ENCODE data around the gene SRCIN1.

Gene SRCIN1

DNA sequence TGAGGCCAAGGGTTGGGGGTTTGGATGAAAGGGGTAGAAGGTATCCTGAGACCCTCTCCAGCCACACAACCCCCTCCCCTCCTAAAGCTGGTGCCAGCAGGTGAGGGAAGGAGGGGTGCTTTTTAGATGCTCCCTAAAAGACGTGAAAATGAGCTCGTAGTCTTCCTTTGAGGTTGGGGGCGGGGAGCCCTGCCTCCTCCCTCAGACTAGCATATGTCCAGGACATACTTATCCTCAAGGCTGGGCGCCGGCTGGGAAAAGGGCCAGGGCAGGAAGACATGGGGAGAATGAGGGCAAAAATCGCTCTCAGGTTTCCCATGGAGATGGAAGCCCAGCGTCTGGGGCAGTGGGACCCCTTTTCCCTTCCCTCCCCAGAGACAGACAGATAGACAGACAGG is 26.7 kb downstream of the SRCIN1 start:
- no peak for DNase-seq

DNA sequence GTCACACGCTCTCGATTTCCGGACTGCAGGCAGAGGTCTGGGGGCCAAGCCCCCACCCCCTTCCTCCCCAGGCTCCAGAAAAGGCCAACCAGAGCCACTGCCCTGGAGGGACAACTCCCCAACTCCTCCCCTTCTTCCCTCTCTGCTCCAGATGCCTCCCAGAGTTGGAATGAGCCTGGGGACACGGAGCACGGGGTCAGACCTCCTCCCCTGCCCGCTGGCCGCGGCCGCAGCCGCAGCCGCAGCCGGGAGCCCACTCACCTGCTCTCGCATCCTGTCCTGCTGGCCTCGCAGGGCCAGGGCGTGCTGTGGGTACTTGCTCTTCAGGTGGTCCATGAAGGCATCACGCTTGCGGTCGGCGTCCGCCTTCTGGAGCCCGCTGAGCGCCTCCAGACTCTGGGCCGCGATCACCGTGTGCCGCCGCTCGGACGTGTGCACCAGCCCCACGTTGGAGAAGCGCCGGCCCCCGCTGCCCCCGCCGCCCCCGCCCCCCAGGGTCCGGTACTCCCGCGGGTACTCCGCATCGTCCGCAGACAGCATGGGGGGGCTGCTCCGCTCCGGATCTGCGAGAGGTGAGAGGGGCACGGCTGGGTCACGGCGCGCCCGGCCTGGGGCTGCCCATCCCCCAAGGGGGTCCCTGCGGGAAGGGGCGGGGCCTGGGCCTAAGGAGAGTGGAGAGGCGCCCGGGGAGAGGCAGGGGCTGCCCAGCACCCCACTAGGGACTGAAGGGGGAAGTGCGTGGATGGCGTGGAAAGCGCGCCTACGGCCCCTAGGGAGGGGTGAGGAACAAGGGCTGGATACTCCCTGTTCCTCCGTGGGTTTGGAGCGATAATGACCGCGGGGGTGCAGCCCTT is 27.3 kb downstream of the SRCIN1 start:
- no peak for DNase-seq

DNA sequence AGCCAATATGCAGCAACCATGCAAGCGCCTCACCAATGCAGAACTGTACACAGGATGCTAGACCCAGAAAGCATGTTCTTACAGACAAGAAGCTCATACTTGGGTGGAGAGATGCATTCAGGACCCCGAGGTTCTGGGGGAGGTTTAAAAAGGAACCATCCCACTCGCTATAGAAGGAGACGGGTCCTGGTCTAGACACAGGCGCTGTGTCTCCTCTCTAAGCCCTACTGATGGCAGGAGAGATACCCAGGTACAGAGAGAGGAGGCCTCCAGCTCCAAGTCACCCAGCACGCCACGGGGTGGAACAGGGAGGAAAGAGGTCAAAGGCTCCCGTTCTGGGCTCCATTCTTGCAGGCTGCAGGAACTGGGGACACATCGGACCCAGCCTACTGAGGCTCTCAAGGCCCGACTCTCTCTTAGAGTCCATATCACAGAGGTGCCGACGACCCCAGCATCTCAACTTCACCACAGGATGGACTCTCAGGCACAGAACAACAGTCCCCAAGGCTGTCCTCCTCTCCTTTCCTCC is 28.0 kb downstream of the SRCIN1 start:
- no peak for DNase-seq

DNA sequence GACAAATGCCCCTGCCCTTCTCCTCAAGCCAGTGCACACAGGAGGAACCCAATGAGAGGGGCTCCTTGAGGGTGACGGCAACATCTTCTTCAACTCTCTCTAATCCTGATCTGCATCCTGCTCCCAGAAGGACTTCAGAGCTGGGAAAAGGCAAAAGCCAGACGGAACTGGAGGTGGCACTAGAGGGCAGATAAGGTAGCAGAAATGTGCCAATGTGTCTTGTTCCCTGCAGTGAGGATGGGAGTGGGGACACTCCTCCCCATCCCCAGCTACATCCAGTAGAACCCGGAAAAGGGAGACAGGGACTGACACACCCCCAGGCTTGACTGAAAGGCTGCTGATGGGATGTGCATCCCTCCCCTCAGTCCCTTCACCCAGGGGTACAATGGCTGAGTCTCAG is 28.5 kb downstream of the SRCIN1 start:
- DNase-seq, result no peak

DNA sequence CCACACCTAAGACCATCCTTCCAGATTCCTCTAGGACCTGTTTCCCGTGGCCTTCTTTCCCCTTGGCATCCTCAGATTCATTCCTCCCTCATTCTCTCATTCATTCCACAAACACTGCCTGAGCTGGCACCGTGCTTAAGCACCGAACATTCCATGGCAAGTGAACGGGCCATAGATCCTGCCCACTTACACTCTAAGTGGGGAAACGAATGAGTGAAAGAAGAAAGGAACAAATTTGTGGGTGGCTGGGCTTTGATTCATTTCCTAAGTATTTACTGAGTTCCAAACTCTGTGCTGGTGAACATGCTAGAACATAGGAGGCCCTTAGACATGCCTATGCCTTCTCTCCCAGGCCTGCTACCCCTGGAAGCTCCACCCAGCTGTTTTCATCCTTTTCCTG is 30.0 kb downstream of the SRCIN1 start:
- DNase-seq, result no peak

DNA sequence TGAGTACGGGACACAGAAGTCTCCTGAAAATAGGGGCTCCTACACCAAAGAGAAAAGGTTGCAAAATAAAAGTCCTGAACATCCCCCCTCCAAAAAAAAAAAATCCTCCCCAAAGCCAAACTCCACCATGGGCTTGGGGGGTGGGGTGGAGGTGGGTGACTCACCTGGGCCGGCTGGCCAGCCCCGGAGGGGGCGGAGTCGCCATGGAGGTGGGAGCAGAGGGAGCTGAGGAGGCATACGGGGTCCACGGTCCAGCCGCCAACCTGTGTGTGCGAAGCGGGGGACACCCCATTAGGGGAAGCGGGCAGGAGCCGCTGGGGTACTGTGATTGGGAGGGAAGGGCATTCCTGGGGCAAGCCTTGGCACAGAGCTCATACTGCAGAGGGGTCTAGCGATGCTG is 31.0 kb downstream of the SRCIN1 start:
- no peak for DNase-seq

DNA sequence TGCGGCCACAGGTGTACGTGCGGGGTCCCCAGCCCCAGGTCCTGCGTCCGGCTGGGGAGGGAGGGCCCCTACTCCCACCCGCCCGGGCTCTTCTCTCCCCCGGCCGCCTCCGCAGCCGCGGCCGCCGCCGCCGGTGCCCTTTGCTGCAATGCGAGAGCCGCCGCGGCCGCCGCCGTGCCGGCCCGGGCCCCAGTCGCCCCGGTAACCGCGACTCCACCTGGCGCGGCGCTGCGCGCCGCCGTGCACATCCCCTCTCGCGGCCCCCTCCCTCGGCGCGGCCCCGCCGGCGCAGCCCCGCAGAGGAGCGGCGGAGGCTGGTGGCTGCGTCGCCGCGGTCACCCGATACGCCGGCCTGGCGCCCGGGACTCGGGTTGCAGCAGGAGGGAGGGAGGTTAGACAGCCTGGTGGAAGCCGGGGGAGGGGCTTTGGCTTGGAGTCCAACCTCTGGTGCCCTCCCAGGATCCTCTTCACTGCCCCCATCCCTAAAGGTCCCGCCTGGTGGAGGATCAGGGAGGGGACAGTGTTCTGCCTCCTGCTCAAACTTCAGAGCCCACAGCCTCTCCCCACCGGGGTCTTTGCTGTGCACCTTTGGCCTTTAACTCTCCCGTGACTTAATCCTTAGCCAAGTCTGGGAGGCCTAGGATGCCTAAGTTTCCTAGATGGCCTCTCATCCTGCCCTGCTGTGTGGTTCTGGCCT is 32.9 kb downstream of the SRCIN1 start:
- DNase-seq, result no peak

DNA sequence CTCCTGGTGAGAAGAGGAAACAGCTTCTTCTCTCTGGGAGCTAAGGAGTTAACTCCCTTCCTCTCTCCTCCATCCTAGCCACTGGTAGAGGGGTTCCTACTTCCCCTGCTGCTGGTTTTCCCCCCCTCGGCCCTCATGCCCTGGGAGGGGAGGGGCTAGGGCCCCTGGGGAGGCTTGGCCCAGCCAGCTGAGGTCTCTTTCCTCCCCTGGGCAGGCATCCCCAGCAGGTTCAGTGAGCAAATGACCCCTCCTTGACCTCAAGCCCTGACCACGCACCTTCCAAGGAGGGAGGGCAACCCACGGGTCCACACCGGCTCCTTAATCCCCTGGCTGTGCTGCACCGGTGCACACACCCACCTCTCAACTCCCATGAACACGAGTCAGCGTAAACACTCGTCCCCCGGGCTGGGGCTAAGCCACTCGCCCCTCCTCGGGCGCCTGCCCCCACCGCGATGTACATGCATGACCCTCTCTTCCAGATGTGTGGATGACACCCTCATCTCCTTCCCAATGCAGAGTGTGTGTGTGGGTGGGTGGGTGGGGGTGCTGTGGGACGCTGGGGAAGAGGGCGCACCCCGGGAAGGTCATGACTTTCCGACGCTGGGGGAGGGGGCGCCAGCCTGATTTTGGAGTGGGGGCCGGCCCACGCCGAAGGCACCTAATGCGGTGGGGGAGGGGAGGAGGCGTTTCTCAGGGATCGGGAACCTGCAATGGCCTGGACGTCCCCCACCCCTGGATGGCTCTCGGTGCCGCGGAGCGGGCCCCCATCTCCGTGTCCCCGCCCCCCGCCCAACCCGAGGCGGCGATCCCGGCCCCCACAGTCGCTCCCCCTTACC is 33.7 kb downstream of the SRCIN1 start:
- no peak for DNase-seq

DNA sequence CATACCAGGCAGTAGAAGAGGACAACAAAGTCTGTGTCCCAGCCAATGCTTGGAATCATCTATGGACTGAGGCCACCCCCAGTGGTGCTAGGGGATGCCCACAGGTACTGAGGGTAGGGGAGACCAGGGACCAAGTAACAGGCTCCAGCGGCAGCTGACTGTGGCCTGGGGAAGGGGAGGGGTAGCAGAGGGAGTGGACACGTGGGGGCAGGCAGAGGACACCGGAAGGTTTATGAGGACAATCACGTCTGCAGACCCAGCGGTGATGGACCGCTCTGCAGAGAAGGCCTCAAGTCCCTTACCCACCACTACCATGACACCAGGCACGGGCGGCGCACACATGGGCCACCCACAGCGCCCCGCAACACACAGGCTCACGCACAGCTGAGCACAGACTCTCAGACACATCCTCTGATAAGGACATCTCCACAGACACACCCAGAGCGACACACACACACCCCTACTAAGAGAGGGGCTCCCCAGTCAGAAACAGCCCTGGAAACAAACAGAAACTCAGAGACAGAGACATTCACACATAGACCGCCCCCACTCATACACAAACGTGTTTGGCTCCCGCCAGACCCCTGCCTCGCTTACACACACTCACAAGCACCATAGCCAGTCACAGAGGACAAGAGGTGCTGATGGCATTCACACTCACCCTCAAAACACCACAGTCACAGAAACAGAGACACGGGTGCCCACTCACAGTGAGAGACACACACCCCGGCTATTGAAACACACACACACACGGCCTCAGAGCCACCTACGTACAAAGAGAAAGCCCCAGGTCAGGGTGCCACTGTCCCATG is 35.8 kb downstream of the SRCIN1 start:
- no peak for DNase-seq

DNA sequence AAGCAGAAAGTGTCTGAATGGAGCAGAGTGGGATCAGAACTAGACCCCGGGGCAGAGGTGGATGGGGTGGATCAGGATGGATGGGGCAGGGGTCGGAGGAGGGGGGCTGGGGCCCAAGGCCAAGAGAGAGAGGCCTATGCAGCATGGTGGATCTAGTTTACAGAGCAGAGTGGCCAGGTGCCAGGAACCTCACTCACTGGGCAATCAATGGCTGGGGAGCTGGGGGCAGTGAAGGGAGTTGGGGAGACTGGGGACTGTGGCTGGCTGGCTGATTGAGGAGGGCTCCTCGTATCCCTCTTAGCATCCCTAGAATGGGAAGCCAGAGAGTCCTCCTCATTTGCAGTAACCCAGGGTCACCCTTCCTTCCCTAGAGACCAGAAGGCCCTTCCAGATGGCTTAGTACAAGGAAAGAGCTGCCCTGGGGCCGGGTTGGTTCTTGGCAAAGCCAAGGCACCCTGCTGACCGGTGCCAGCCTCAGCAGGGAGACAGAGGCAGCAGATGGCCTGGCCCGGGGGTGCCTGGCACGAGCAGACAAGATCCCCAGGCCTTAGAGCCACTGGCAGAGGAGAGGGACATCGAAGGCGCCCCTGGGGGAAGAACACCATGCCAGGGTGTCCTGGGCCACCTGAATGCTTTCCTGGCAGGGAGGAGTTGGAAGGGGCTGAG is 36.8 kb downstream of the SRCIN1 start:
- no peak for DNase-seq

DNA sequence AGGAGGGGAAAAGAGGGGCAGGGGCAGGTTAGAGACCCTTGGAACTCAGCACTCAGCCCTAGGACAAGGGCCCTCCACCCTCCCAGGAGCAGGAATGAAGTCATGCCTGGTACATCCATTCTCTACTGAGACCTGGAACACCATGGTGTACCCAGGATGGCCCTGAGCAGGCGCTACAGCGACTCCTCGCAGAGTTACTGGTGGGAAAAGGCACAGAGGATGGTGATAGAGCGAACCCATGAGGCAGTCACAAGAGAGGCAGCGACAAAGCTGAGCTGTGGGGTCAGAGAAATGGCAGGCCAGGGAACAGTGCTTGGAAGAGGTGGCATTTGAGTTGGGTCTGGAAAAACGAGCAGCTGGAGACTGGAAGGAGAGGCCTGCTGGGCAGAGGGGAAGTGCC is 37.5 kb downstream of the SRCIN1 start:
- no peak for DNase-seq

DNA sequence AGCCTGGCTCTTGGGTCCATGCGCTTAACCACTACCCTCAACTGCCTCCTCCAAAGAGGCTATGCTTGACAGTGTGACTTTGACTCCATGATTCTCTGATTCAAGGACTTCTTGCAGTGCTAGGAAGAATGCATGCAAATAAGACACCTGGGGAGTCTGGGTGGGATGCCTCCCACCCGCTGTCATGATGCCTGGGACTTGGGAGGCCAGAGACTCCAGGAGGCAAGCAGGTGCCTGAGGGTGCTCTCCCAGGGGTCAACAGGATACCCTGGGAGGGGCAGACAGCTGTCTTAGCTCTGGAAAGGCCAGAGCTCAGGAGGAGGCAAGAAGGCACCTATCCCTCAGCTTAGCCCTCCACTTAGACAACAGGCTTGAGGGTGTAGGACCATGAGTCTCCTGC is 38.4 kb downstream of the SRCIN1 start:
- no peak for DNase-seq

DNA sequence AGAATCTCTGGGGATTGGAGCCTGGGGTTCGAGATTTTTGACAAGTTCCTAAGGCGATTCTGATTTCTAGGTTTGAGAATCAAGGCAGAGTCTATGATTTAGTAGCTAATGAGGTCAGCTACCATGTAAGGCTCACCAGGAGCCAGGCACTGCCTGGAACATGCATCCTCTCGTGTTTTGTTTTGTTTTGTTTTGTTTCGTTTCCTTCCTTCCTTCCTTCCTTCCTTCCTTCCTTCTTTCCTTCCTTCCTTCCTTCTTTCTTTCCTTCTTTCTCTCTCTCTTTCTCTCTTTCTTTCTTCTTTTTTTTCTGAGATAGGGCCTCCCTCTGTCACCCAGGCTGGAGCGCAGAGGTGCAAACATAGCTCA is 39.1 kb downstream of the SRCIN1 start:
- DNase-seq, result no peak

DNA sequence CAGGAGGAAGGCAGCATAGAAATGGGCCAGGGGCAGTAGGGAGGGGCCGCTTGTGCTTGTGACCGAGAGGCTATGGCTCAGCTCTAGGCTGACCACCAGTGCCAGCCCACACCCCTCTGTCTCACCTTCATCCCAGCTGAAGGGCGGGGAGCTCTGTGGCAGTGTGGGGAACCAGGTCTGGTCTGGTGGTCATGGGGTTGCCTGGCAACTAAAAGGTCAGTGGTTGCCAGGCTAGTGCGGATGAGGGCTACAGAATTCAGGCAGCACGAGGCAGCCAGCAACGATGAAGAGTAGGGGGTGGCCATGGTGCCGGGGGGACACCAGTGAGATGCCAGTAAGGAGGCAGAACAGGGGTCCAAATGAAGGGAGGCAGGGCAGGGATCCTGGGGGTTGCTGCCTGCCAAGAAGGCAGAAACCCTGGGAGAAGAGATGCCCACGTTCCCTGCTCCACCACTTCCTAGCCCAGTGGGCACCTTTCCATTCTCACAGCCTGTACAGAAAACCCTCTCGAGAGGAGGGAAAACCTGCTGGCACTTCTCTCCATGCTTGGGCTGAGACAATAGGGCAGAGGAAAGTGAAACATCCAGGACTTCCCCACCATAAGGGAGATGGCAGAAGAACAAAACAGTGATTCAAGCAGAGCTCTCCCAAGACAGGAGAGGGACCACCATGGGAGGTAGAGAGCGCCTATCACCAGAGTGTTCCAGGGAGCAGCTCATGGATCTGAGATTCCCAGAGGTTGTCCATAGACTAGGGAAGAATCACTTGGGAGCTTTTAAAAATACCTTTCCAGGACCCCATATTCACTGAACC is 39.7 kb downstream of the SRCIN1 start:
- no peak for DNase-seq

DNA sequence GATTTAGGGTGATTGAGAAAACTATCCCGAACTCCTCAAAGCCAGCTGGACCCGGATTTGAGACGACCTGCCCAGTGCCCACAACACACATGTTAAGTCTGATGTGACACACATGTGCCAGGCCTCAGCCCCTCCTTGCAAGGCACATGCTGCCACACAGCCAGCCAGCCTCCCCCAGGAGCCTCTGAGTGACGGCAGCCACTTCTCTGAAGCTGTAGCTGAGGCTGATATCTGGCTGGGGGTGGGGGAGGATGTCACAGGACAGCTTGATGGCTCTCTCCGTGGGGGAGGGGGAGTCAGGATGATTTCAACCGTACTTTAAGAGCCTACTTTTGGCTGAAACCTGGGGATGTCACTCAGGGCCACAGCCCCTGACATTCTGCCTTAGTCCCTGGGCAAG is 40.9 kb downstream of the SRCIN1 start:
- DNase-seq, result no peak

DNA sequence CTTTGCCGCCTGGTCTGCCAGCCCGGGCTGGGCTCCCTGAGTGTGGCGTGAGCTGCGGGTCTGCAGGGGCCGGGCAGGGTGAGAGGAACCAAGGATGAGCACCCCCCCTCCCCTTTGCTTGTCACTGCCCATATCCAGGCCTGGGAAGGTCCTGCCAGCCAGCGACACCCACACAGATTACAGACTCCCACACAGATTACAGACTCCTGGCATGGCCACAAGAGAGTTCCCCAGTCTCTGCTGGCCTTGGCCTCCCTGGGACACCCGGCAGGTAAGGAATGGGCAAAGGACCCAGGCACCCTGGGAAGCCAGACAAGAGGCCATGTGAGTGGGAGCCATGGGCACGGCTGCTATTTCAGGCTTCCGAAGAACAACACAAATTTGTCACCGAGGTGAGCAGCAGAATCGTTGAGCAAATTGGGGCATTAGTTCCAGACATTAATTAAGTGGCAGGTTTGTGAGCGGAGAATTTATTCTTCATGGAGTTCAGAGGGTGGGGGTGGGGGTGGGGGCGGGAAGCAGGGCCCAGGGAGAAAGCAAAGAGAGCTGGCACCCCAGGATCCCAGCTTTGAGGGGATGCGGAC is 41.4 kb downstream of the SRCIN1 start:
- DNase-seq, result no peak

DNA sequence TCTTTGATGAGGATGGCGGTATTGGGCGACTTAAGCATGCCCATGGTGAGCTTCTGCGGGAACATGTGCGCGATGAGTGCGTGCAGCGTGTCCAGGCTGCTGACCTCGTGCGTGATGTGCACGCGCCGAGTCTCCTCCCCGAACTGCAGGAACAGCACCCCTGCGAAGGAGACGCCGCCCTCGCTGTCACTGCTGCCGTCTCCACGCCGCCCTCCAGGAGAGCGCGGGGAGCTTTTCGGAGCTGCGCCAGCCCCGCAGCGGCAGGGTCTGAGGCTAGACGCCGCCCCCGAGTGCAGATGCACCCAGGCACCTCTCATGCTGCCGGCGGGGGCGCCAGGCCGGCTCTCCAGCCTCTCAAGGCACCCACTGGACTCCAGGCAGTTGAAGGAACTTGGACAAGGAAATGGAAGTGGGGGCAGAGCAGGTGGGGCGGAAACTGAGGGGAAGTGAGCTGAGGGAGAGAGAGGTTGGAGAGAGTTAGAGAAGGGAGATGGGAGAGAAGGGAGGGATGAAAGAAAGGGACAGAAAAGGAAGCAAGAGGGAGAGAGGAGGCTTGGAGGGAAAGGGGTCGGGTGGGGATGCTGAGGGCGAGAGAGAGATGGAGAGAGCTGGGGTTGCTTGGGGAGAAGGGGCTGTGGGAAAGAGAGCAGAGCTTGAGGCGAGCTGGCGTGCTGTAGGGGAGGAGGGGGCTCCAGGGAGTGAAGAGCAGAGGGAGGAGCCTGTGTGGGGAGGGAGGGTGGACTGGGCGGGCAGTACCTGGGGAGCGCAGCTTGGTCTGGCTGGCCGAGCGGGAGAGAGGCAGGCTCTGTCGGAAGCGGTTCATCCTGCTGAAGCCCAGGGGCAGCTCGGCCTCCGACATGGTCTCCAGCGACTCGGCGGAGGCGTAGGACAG is 42.1 kb downstream of the SRCIN1 start:
- DNase-seq, result no peak

DNA sequence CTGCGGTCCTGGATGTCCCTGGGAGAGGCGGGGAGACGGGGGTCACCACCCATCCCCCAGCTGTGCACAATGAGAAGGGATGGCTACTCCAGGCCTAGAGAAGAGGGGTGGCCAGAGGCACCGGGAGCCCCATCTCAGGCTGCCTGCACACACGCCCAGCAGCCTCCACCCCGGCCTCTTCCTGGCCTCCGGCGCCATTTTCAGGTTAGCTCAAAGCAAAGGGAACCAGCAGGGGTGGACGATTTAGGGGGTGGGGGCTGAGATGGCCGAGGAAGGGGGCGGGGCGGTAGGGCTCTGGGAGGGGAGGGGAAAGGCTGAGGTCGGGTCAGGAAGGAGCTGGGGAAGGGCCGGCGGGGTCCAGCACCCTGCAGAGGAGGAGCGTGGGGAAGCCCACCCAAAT is 42.8 kb downstream of the SRCIN1 start:
- DNase-seq, result no peak

DNA sequence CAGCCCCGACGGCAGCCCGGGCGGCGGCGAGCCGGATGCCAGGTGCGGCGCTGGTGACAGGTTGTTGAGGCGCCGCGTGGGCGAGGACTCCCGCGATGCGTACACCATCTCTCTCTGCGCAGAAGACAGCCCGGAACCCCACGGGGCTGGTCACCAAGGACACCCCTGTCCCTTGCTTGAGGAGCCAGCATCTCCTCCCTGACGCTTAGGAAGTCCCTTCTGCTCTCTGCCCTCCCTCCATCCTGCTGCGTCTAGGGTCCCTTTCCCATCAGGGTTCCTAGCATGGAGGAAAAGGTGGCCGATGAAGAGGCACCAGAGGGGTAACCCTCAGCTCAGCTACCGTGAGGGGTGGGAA is 43.6 kb downstream of the SRCIN1 start:
- no peak for DNase-seq
